ENCODE results near the gene GAS7.

- TF ChIP-seq L3MBTL2 (conservative IDR thresholded peaks at IDR 0.05) (no peak), ELF4 (IDR thresholded peaks at IDR 0.05) (no peak), TARDBP (IDR thresholded peaks at IDR 0.05) (no peak), LEF1 (IDR thresholded peaks at IDR 0.05; ENCODE audit: borderline replicate concordance) (no peak), CTBP1 (IDR thresholded peaks at IDR 0.05; ENCODE audit: borderline replicate concordance) (no peak), PKNOX1 (IDR thresholded peaks at IDR 0.05) (no peak), HDGF (IDR thresholded peaks at IDR 0.05; ENCODE audit: borderline replicate concordance) (no peak), BHLHE40 (IDR thresholded peaks at IDR 0.05; ENCODE audit: borderline replicate concordance) (no peak), SP1 (IDR thresholded peaks at IDR 0.05) (no peak), SUZ12 (IDR thresholded peaks at IDR 0.05) (no peak)
Observed at GRCh38 chr17:10103712-10104111, 94.7 kb downstream of the GAS7 start.
